ENCODE data around the gene LDLRAD4. TPM values are rescaled to one million over a fixed set of nuclear protein-coding genes. Genes with fewer than 3 reads are reported as not detected.
A peak's percentile ranks its signal among the peaks of the same experiment; 100 is the strongest.

The LDLRAD4 gene
- total RNA-seq, 1 donor: under 0.01 TPM

GRCh38 chr18:13397504-13398163 lies 179.1 kb downstream of the LDLRAD4 start:
- Histone ChIP-seq H3K27me3 (ENCODE audit: insufficient read depth, low read length) (peaks cover 2% of the 10 kb centered on the region), H3K4me3 (ENCODE audit: insufficient read depth, low read length) (no peak overlapping the region), H3K79me2 (ENCODE audit: insufficient read depth, low read length) (no peaks in the 10 kb centered on the region), H3K4me1 (ENCODE audit: insufficient read depth, low read length) (no peaks in the 10 kb centered on the region), H3K27ac (ENCODE audit: low read depth, low read length) (no peak overlapping the region), H3K4me2 (ENCODE audit: insufficient read depth, low read length) (no peak overlapping the region), H3K9me3 (ENCODE audit: low read depth, low read length) (no peaks in the 10 kb centered on the region), H2AFZ (ENCODE audit: low read length) (no peak overlapping the region), H3K36me3 (ENCODE audit: insufficient read depth, low read length) (no peaks in the 10 kb centered on the region), H4K20me1 (ENCODE audit: insufficient read depth, low read length) (no peaks in the 10 kb centered on the region)
- DNase-seq (ENCODE audit: insufficient read length, low spot score, missing footprints): peak; percentile 30
- TF ChIP-seq CTCF (IDR thresholded peaks at IDR 0.05; ENCODE audit: extremely low read depth, low read depth, low read length): no peak

- Histone ChIP-seq H4K20me1 (ENCODE audit: insufficient read depth, low read length) (no peaks in the 10 kb centered on the region), H3K4me1 (ENCODE audit: insufficient read depth, low read length) (no peaks in the 10 kb centered on the region), H3K4me3 (ENCODE audit: insufficient read depth, low read length) (no peak overlapping the region), H3K27me3 (ENCODE audit: insufficient read depth, low read length) (peaks cover 2% of the 10 kb centered on the region), H2AFZ (ENCODE audit: low read length) (no peak overlapping the region), H3K36me3 (ENCODE audit: insufficient read depth, low read length) (no peaks in the 10 kb centered on the region), H3K27ac (ENCODE audit: low read depth, low read length) (no peak overlapping the region), H3K9me3 (ENCODE audit: low read depth, low read length) (no peaks in the 10 kb centered on the region), H3K4me2 (ENCODE audit: insufficient read depth, low read length) (no peak overlapping the region), H3K79me2 (ENCODE audit: insufficient read depth, low read length) (no peaks in the 10 kb centered on the region)
- no peak for TF ChIP-seq CTCF (IDR thresholded peaks at IDR 0.05; ENCODE audit: extremely low read depth, low read depth, low read length)
- DNase-seq (ENCODE audit: insufficient read length, low spot score, missing footprints): peak; percentile 55
Observed at GRCh38 chr18:13398631-13399030, 180.1 kb downstream of the LDLRAD4 start.

GRCh38 chr18:13399511-13399910 lies 181.0 kb downstream of the LDLRAD4 start:
- peak; percentile 73 for DNase-seq (ENCODE audit: insufficient read length, low spot score, missing footprints)
- Histone ChIP-seq H3K4me1 (ENCODE audit: insufficient read depth, low read length) (no peaks in the 10 kb centered on the region), H2AFZ (ENCODE audit: low read length) (no peak overlapping the region), H3K36me3 (ENCODE audit: insufficient read depth, low read length) (no peaks in the 10 kb centered on the region), H3K79me2 (ENCODE audit: insufficient read depth, low read length) (no peaks in the 10 kb centered on the region), H3K27ac (ENCODE audit: low read depth, low read length) (no peak overlapping the region), H3K27me3 (ENCODE audit: insufficient read depth, low read length) (no peaks in the 10 kb centered on the region), H3K9me3 (ENCODE audit: low read depth, low read length) (no peaks in the 10 kb centered on the region), H3K4me2 (ENCODE audit: insufficient read depth, low read length) (no peak overlapping the region), H4K20me1 (ENCODE audit: insufficient read depth, low read length) (no peaks in the 10 kb centered on the region), H3K4me3 (ENCODE audit: insufficient read depth, low read length) (no peak overlapping the region)
- no peak for TF ChIP-seq CTCF (IDR thresholded peaks at IDR 0.05; ENCODE audit: extremely low read depth, low read depth, low read length)

- no peaks in the 10 kb centered on the region for H3K9me3 ChIP-seq (ENCODE audit: low read depth, low read length)
- H4K20me1 ChIP-seq (ENCODE audit: insufficient read depth, low read length): no peaks in the 10 kb centered on the region
- H3K4me1 ChIP-seq (ENCODE audit: insufficient read depth, low read length): no peaks in the 10 kb centered on the region
- no peaks in the 10 kb centered on the region for H3K27me3 ChIP-seq (ENCODE audit: insufficient read depth, low read length)
- no peaks in the 10 kb centered on the region for H3K36me3 ChIP-seq (ENCODE audit: insufficient read depth, low read length)
- no peak for TF ChIP-seq CTCF (IDR thresholded peaks at IDR 0.05; ENCODE audit: extremely low read depth, low read depth, low read length)
- H3K4me3 ChIP-seq (ENCODE audit: insufficient read depth, low read length): no peak overlapping the region
- H3K27ac ChIP-seq (ENCODE audit: low read depth, low read length): no peak overlapping the region
- H3K79me2 ChIP-seq (ENCODE audit: insufficient read depth, low read length): no peaks in the 10 kb centered on the region
- H2AFZ ChIP-seq (ENCODE audit: low read length): no peak overlapping the region
- no peak overlapping the region for H3K4me2 ChIP-seq (ENCODE audit: insufficient read depth, low read length)
- DNase-seq (ENCODE audit: insufficient read length, low spot score, missing footprints): peak; percentile 54
Observed at GRCh38 chr18:13400636-13401315, 182.2 kb downstream of the LDLRAD4 start.
